Renal pelvis (tissue), 4 donors: Measurements from ENCODE around the gene UNC79. TPM values are rescaled to one million over a fixed set of nuclear protein-coding genes. Genes with fewer than 3 reads are reported as not detected.

Source experiments
- DNase-seq: peaks from one replicate; pipeline ENCODE4 v3.0.0-alpha.2; 2013
- polyA plus RNA-seq, 3 donors: library from polyadenylated mRNA; unstranded; fragments of 120-200 nt; gene quantifications; one replicate each; pipeline ENCODE4 v1.2.1, GENCODE V29; 2013; ENCODE audit not compliant: insufficient read length in 3 of 3

Gene UNC79
- polyA plus RNA-seq, 3 donors, result 0.67 to 1.5 (median 1.5) TPM

DNA sequence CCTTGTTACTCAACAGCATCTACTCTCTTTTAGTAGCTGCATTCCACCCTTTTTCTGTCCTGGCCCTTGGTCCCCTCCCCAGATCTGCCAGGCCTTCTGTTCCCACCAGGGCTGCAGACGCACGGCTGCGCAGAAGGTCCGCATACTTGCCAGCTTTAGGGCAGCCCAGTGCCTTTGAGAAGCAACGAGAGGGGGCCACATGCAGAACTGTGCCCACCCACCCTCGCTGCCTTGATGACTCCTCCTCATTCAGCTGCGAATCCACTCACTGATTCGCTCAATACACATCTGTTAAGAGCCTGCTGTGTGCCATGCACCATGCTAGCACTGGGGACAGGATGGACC, 318.3 kb downstream of the UNC79 start:
- no peak for DNase-seq

DNA sequence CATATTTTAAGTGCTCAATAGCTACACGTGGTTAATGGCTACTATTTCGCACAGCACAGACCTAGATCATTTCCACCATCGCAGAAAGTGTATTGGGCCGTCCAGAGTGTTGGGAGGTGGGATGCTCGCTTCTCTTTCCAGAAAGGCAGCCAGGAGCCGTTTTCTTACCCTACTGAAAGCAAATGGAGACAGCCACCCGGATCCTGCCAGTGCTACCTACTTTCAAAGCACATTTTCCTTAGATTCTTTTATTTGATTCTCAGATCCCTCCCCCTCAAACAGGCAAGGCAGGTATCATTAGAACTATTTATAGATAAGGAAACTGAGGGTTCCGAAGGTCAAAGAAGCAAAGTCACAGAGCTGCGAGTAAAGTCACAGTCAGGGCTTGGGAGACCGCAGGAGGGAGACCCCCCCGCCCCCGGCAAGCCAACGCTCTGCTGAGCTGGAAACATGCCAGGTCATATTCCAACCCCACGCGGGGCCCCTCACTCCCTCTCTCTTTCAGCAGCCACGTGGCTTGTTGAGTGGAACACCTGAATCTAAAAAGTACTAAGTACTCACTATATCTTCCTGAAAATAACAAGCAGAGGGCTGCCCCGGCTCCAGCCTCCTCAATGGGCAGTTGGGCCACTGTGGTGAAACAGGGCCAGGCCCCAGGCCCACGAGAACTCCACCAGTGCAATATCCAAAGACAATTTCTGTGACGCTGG, 321.4 kb downstream of the UNC79 start:
- DNase-seq, result peak; percentile 40

DNA sequence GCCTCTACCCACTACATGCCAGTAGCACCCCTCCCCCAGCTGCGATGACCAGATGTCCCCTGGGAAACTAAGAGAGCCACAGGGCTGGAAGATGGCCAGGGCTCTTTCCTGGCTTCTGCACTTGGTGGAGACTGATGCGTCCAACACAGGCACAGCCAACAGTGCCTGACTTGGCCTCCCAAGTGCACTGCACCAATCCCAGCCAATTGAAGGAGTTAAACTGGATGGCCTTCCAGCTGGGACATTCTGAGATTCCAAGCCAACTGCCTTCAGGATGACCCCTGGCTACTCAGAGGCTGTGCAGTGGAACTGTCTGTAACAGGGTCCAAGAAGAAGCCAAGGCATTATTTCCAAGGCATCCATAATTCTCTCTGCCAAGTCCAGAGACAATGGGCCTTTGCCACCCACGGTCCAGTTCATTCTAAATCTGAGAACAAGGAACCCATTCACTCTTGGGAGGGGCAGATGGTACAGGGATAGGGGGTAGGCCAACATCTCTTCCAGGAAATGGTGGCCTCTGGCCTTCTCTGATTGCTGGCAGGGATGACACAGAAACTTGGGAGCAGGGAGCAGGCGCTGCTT, 322.3 kb downstream of the UNC79 start:
- no peak for DNase-seq

DNA sequence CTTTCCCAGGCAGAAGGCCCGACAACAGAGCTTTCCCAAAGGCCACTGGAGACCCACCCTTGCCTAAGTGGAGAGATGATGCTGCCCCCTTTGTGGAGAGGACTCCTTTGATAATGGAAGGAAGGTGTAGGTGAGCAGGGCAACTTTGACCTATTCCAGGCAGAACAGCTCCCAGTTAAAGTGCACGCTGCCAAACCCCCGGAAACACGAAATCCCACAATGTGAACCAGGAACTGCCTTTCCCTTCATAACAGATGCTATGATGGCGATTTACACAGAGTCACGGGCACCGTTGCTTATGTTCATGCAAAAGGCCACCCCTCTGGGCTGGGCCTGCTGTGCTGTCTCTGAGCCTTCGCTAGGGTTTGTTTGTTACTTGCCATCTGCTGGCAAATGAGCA, 322.9 kb downstream of the UNC79 start:
- no peak for DNase-seq

DNA sequence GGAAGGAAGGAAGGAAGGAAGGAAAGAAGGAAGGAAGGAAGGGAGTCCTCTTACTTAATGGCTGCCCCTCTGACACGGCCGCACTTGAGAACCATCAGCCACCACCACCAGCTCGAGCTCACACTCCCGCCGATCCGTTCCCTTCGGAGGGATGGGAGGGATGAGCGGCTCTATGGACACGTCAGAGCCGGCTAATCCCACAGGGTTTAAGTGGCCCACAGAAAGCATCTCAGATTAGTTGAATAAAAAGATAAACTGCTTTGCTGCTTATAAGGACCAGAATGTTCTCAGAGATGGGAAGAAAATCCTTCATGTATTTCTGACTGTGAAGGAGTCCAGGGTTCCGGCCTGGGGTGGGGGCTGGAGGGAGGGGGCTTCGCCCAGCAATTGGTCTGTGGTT, 326.5 kb downstream of the UNC79 start:
- no peak for DNase-seq

Other genes starting within 250 kb of the UNC79 start
- gene MOAP1, start 246.0 kb upstream of the UNC79 start, polyA plus RNA-seq, result 10 to 100 TPM; 39.6 to 44.7 (median 43.2) TPM
- gene LYSET, start 245.6 kb upstream of the UNC79 start, polyA plus RNA-seq, result 10 to 100 TPM; 33.8 to 34.5 (median 34.4) TPM
- gene GON7, start 223.9 kb upstream of the UNC79 start, polyA plus RNA-seq, result 10 to 100 TPM; 18.8 to 19.7 (median 19.5) TPM
- gene UBR7, start 223.7 kb upstream of the UNC79 start, polyA plus RNA-seq, result 10 to 100 TPM; 31.4 to 36.1 (median 35.3) TPM
- 10 to 100 TPM; 42.2 to 58.5 (median 55.3) TPM for gene BTBD7, start 97.9 kb upstream of the UNC79 start, polyA plus RNA-seq
- under 1 TPM; 0.43 to 0.78 (median 0.73) TPM for gene COX8C, start 83.8 kb upstream of the UNC79 start, polyA plus RNA-seq